GM21528 (cell line): ENCODE measurements around the gene PLEKHA6.

Experiments used
- ATAC-seq: cut with Tn5 transposase; IDR thresholded peaks from one replicate; pipeline ENCODE4 v1.9.1; 2021; ENCODE audit warnings: mild to moderate bottlenecking, moderate library complexity; ENCODE audit not compliant: unreplicated experiment, low FRiP score

The PLEKHA6 gene

GRCh38 chr1:204357551-204358490, 1.9 kb downstream of the PLEKHA6 start:
- ATAC-seq, result no peak

GRCh38 chr1:204356997-204357396, 2.7 kb downstream of the PLEKHA6 start:
- ATAC-seq, result no peak

GRCh38 chr1:204355913-204356312, 3.8 kb downstream of the PLEKHA6 start:
- ATAC-seq, result no peak

DNA sequence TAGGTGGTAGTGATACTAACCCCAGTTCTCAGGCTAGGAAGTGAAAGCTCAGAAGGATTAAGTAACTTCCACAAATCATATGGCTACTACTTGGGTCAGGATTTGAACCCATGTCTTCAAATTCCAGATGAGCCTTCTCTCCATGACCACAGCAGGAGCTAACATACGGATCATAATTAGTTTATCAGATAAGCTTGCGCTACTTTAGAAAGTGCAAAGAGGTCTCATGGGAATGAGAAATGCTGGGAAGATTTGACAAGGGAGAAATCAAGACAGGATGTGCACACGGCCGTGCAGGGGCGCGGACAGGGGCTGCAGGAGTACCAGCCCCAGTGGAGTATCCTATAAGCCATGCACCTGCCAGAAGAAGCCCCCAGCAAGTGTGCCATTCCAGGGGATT, 5.2 kb downstream of the PLEKHA6 start:
- no peak for ATAC-seq

DNA sequence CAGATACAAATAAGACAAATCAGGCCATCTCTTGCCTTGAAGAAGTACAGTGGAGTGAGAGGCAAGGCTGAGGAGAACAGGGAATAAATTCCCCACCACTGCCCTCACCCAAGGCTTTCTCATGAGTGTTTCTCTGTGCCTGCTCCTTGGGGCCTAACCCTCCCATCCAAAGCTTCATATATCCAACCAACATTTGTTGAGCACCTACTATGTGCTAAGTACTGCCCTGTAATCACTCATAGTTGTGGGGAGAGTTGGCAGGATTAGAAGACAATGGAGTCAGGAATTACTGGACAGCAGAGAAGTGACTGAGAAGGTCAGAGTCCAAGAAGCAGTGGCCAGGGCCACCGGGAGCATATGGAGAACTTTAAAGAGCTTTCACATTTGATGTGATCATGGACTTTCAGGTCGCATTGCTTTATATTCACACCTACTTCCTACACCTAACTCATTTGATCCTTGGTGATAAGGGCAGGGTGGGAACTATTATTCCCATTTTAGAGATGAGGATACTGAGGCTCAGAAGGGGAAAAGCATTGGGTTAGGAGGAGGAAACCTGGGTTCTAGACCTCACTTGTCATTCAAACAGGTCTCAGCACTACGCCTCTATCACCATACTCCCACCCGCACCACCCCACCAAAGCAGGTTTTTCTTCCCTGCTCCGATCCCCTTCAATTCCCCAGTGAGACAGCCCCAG, 6.4 kb downstream of the PLEKHA6 start:
- ATAC-seq, result no peak

GRCh38 chr1:204350857-204351573, 8.7 kb downstream of the PLEKHA6 start:
- no peak for ATAC-seq

- ATAC-seq, result no peak
Measured at GRCh38 chr1:204350312-204350711, 9.4 kb downstream of the PLEKHA6 start.

DNA sequence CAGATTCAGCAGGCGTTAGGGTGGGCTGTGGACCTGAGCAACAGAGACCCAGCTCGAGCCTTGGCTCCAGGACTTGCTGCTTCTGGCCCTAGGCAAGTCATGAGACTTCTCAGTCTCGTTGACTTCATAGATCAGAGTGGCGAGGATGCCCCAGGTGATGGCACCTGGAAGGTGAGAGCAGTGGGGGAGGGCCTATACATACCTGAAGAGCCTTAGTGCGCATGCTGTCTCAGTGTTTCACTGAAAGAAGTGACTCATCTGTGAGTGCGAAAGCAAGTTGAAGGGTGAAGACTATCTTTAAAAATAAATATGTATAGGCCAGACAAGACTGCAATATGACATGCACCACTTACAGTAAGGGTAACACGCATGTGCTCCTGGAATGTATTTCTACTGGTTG, 10.1 kb downstream of the PLEKHA6 start:
- no peak for ATAC-seq

DNA sequence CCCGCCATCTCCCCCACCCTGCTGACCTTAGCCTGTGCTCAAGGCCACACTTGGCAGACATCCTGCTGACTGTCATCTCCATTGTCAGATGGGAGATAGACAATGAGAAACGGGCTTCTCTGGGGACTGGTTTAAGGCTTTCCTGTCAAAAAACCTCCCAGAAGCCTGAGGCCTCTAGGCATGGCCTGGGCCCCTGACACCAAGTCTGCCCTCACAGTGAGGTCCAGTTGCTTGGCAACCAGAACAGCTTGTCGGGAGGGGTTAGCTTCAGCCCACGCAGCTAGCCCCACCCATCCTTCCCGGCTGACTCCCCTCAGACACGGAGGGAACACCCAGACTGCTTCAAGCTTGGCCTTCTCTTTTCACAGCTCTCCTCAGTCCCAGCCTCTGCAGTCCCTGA, 11.0 kb downstream of the PLEKHA6 start:
- ATAC-seq, result no peak

DNA sequence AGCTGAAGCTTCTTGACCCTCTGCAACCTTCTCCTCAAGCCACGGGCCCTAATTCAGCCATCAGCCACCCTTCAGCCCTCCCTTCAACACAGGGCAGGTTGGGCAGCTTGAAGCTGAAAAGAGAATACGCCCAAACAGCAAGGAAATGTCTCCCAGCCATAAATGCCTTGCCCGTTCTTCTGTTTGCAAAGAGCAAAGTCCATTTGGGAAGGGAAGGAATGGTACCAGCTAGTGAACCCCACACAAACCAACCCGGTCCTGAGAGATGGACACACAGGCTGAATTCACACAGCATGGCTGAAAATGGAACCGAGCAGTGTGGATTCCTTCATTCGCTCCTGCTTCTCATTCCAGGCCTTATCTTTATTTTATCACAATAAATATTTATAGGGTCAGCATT, 11.5 kb downstream of the PLEKHA6 start:
- no peak for ATAC-seq

DNA sequence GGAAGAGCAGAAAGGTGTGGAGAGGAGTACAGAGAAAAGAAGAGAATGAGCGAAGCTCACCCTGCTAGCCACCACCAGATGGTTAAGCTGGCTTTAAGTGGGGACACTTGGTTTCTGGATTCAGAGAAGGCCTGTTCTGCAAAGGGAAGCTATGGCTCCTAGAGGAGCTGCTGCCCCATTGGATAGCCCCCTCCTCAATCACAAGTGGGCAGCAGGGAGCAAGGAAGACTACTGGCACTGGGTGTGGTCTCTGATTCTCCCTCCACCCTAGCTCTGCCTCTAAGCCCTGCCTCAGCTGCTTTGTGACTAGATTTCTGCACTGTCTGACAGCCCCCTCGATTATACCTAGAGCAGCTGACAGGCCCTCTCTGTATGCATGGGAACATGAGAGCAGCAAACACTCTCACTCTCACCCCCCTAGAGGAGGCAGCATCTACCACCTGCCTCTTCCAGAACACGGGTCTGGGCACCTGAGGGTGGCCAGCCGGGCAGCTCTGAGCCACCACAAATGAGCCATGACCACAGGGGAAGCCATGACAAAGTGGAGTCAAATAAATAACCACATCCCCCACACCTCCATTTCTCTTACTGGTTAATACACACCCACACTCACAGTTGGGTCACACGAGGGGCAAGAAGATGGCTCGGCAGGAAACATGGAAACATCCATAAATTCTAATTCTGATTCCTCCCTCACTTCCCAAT, 13.6 kb downstream of the PLEKHA6 start:
- no peak for ATAC-seq

- ATAC-seq, result no peak
Measured at GRCh38 chr1:204345438-204345841, 14.3 kb downstream of the PLEKHA6 start.

DNA sequence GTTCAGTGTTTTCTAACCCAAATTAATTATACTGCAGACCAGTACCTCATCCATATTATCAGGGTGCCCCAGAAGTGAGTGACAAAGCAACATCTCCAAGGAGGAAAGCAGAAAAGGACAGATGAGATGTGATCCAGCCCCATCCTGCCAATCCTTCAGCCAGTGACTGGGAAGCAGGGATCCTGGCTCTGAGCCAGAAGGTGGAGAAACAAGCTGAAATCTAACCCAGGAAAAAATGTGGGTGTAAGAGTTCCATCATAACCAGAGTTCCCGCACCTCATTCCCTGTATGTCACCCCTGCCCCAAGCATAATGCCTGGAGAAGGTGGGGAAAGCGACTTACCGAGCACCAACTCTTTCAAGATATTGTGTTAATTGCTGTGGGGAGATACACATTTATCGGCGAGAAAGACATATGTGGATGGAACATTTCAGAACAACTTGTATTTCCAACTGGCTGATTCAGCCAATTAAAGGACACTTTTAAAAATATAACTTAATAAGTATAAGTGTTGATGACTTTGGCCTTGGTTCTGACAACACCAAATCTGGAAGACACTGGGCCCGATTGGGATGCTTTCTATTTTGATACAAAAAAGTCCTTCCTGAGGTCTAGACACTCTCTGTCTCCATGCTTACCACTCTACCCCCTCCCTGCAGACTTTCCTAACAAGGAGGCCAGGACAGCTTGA, 14.9 kb downstream of the PLEKHA6 start:
- ATAC-seq, result no peak

DNA sequence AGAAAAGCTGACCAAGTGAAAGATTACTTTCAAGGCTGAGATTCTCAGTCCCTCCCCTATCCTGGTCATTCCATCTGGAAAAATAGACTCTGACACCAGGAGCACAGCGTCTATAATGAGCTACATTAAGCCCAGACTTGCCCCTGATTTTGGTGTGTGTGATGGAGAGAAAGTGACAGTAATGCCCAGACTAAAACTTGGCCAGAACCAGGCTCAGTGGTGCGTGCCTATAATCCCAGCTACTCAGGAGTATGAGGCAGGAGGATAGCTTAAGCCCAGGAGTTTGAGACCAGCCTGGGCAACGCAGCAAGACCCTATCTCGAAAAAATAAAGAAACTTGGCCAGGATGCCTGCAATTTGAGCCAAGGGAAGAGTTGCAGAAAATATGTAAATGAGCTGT, 15.9 kb downstream of the PLEKHA6 start:
- ATAC-seq, result no peak

GRCh38 chr1:204343247-204343646, 16.5 kb downstream of the PLEKHA6 start:
- ATAC-seq, result no peak

DNA sequence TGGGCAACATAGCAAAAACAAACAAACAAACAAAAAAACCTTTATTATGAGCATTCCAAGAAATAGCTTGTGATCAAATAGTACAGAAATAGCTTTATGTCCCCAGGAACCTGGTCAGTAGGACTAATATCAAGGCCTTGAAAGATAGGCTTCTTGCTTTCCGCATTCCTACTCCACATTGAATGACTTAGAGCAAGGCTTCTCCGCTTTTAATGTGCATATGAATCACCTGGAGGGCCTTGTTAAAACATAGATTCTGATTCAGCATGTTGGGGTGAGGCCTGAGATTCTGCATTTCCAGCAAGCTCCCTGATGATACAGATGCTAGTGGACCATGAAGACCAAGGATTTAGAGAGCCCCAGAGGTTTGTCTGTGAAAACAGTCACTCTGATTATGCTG, 17.4 kb downstream of the PLEKHA6 start:
- ATAC-seq, result no peak

DNA sequence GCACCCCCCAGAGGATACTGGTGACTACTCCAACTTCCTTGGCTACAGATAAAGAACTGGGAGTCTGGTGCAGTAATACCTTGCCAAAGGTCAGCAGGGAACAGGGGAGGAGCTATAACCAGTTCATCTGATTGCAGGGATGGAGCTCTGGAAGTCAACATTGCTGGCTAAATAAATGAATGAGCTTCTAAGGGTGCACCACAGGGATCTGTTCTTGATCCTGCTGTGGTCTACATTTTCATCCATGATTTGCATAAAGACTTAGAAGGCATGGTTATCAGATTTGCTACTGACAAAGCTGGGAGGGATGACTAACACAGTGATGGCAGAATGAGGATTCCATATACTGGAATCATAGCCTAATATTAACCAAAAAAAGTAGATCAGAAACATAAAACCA, 18.3 kb downstream of the PLEKHA6 start:
- ATAC-seq, result no peak

DNA sequence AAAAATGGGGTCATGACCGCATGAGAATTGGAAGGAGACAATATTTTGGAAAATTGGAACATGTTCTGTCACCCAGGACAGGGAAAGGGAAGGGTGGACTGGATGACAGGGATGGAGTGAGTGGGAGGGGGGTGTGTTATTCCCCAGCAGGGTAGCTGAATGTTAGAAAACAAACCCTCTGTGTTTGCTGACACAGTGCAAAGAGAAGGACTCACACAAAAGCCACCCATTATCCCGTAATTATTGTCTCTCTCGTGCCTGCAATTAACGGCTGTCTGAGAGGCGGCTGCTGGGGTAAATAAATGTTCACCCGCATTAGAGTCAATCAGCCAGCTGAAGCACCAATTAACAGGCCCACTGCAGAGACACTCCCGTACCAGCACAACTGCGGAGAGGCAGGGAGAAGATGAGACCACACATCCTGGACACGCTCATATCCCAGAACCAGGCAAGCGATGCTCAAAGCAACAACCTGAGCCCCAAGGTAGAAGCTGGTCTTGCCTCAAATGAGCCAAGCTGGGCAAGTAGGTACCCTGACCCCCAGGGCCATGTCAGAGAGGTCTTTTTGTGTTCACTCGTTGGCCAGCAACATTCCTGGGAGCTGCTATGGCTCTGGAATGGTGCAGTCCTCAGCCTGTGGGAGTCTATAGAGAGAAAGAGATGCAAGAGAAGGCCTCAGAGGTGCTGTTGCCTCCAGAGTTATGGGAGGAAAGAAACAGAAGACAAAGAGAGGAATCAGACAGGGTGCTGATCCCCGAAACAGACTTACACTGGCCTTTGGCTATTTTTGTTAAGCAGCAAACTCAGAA, 19.4 kb downstream of the PLEKHA6 start:
- ATAC-seq, result no peak

- no peak for ATAC-seq
Measured at GRCh38 chr1:204339541-204339940, 20.2 kb downstream of the PLEKHA6 start.
